OCI-LY7 (cell line): Measurements from ENCODE around the gene HOXA4.

Experiments
- CTCF ChIP-seq: fragments of 200-600 bp; sonication (generic); conservative IDR thresholded peaks from 2 replicates; pipeline ENCODE4 v1.5.1; 2014; ENCODE audit warnings: mild to moderate bottlenecking, antibody characterized with exemption, low read length, moderate library complexity, mixed read lengths
- EZH2phosphoT487 ChIP-seq: fragments of 200-600 bp; sonication (generic); IDR thresholded peaks from 2 replicates; pipeline ENCODE4 v1.6.1; 2018; ENCODE audit warnings: low read depth, borderline replicate concordance, mild to moderate bottlenecking, mixed run types, antibody characterized with exemption, low read length, moderate library complexity, mixed read lengths

GRCh38 chr7:27146491-27147198 is 16.1 kb upstream of the HOXA4 start:
- TF ChIP-seq CTCF (no peak), EZH2phosphoT487 (no peak)
